Endothelial cell of umbilical vein (primary cell): ENCODE results near the gene SLC17A9. TPM values are rescaled to one million over a fixed set of nuclear protein-coding genes. Genes with fewer than 3 reads are reported as not detected.

Experiments
- BruUV-seq: library from RNA; stranded (reverse); fragments of 400-500 nt; replicated peaks from 2 replicates; lab custom pipeline; 2021; lab: Mats Ljungman, UMichigan
- CTCF ChIA-PET: fragments of 300-600, 350-600 bp; sonication (Branson Sonifier 250); formaldehyde crosslinking; loops from one replicate; lab custom pipeline; 2021; ENCODE audit warnings: antibody characterized with exemption, inconsistent platforms; lab: Charles Lee
- POLR2A ChIA-PET: fragments of 300-600, 350-600 bp; sonication (Branson Sonifier 250); formaldehyde crosslinking; loops from one replicate; lab custom pipeline; 2021; ENCODE audit warnings: antibody characterized with exemption, inconsistent platforms; lab: Charles Lee
- DNase-seq: peaks from one replicate; pipeline ENCODE4 v3.0.0-alpha.2; 2011; ENCODE audit warnings: low read depth, low spot score
- FAIRE-seq: peaks from 2 replicates; lab custom pipeline; 2011; peaks lifted over from hg19 to GRCh38; lab: Jason Lieb, UNC
- H2AFZ ChIP-seq: 2 replicates; pipeline ENCODE4 v1.6.0; 2012; ENCODE audit warnings: low read depth, low read length, control low read depth, inconsistent platforms
- H3K27ac ChIP-seq: 2 replicates; pipeline ENCODE4 v1.5.1; 2011; ENCODE audit warnings: low read depth, mild to moderate bottlenecking, control low read depth, low read length, moderate library complexity; ENCODE audit not compliant: insufficient read depth
- H3K27me3 ChIP-seq, 2 experiments: 2 replicates each; pipeline versions ENCODE4 v1.6.0 to v1.6.1; 2011; ENCODE audit warnings: low read length in 2 of 2, mixed read lengths in 1 of 2; ENCODE audit not compliant: control insufficient read depth in 2 of 2, insufficient read depth in 2 of 2
- H3K36me3 ChIP-seq, 2 experiments: 2 replicates in 1 of 2; 3 replicates in 1 of 2; pipeline ENCODE4 v1.5.1; 2011; ENCODE audit warnings: low read length in 2 of 2, mild to moderate bottlenecking in 1 of 2, moderate library complexity in 1 of 2; ENCODE audit not compliant: control insufficient read depth in 2 of 2, insufficient read depth in 2 of 2; ENCODE audit errors: extremely low read depth in 1 of 2
- H3K4me1 ChIP-seq: 3 replicates; pipeline ENCODE4 v1.5.1; 2011; ENCODE audit warnings: mild to moderate bottlenecking, low read length; ENCODE audit not compliant: control insufficient read depth, insufficient read depth; ENCODE audit errors: extremely low read depth
- H3K4me2 ChIP-seq: 2 replicates; pipeline ENCODE4 v1.6.1; 2011; ENCODE audit warnings: low read length, control low read depth, mixed read lengths; ENCODE audit not compliant: insufficient read depth
- H3K4me3 ChIP-seq, 3 experiments: fragments of 200-600 bp in 1 of 3; sonication (generic), shearing (Covaris generic) in 1 of 3; replicated peaks in 1 of 3; 2 replicates each; pipeline ENCODE4 v1.5.1; 2011 to 2016; ENCODE audit warnings: control low read depth in 3 of 3, low read length in 3 of 3, mild to moderate bottlenecking in 2 of 3, inconsistent platforms in 1 of 3, low read depth in 1 of 3, moderate library complexity in 1 of 3; ENCODE audit not compliant: insufficient read depth in 1 of 3
- H3K79me2 ChIP-seq: 2 replicates; pipeline ENCODE4 v1.6.0; 2012; ENCODE audit warnings: low read length, inconsistent platforms; ENCODE audit not compliant: control insufficient read depth, insufficient read depth
- H3K9ac ChIP-seq: replicated peaks from 2 replicates; pipeline ENCODE3; 2011; ENCODE audit warnings: low read length, control low read depth; ENCODE audit not compliant: insufficient read depth; ENCODE audit errors: extremely low read depth
- H3K9me1 ChIP-seq: replicated peaks from 3 replicates; pipeline ENCODE4 v1.6.0; 2011; ENCODE audit warnings: mild to moderate bottlenecking, low read length; ENCODE audit not compliant: control insufficient read depth, insufficient read depth; ENCODE audit errors: extremely low read depth
- H3K9me3 ChIP-seq: replicated peaks from 2 replicates; pipeline ENCODE4 v1.5.1; 2012; ENCODE audit warnings: low read length, inconsistent platforms; ENCODE audit not compliant: control insufficient read depth, insufficient read depth
- H4K20me1 ChIP-seq: replicated peaks from 2 replicates; pipeline ENCODE3; 2011; ENCODE audit warnings: mild to moderate bottlenecking, low read length; ENCODE audit not compliant: control insufficient read depth, insufficient read depth; ENCODE audit errors: extremely low read depth
- CTCF ChIP-seq, 2 donors: IDR thresholded peaks; 1 replicate in 1 of 2; 2 replicates in 1 of 2; pipeline ENCODE4 v1.5.1; 2011; ENCODE audit warnings: low read length in 2 of 2, mild to moderate bottlenecking in 2 of 2, moderate library complexity in 2 of 2, control low read depth in 1 of 2, inconsistent platforms in 1 of 2, low read depth in 1 of 2; ENCODE audit not compliant: insufficient read depth in 1 of 2; ENCODE audit errors: extremely low read depth in 1 of 2
- EZH2 ChIP-seq: IDR thresholded peaks from 2 replicates; pipeline ENCODE4 v1.6.1; 2012; ENCODE audit warnings: borderline replicate concordance, low read depth, mild to moderate bottlenecking, moderate library complexity, low read length, inconsistent platforms; ENCODE audit not compliant: severe bottlenecking
- FOS ChIP-seq: IDR thresholded peaks from 2 replicates; pipeline ENCODE4 v1.6.1; 2011; ENCODE audit warnings: mild to moderate bottlenecking, low read length, moderate library complexity, borderline replicate concordance; ENCODE audit not compliant: insufficient read depth
- GATA2 ChIP-seq: IDR thresholded peaks from 2 replicates; pipeline ENCODE4 v1.7.0; 2011; ENCODE audit warnings: low read depth, mild to moderate bottlenecking, moderate library complexity, mixed read lengths, low read length; ENCODE audit not compliant: insufficient read length, insufficient read depth
- JUN ChIP-seq: IDR thresholded peaks from 2 replicates; pipeline ENCODE4 v1.6.1; 2011; ENCODE audit warnings: borderline replicate concordance, low read depth; ENCODE audit not compliant: insufficient read length, insufficient read depth
- MAX ChIP-seq: IDR thresholded peaks from 2 replicates; pipeline ENCODE4 v1.6.1; 2011; ENCODE audit not compliant: insufficient read depth, insufficient read length
- MYC ChIP-seq: IDR thresholded peaks from one replicate; pipeline ENCODE4 v1.6.1; 2011; ENCODE audit warnings: mild to moderate bottlenecking, low read depth, low read length
- POLR2A ChIP-seq: IDR thresholded peaks from 2 replicates; pipeline ENCODE4 v1.6.1; 2012; ENCODE audit warnings: low read depth, mild to moderate bottlenecking, control low read depth, low read length
- POLR2AphosphoS5 ChIP-seq: IDR thresholded peaks from 2 replicates; pipeline ENCODE4 v1.6.1; 2012; ENCODE audit warnings: low read depth, mild to moderate bottlenecking, control low read depth, low read length, moderate library complexity; ENCODE audit not compliant: insufficient read depth
- dilution Hi-C: fragments of 300-500 bp; cut with MboI; formaldehyde crosslinking; loops from one replicate; pipeline ENCODE4 v1.15.0; 2019; ENCODE audit warnings: low sequenced_read_pairs; ENCODE audit not compliant: extremely low pct_ligation_motif_present
- intact Hi-C: fragments of 100-400 bp; cut with micrococcal nuclease; formaldehyde crosslinking; loops from one replicate; pipeline ENCODE4 v1.10.0; 2022
- polyA plus RNA-seq, 4 experiments: library from polyadenylated mRNA; depleted of rRNA in 3 of 4; stranded (reverse) in 3 of 4; unstranded in 1 of 4; fragments of >200 nt; gene quantifications; 2 replicates each; pipeline versions ENCODE4 v1.2.1 to v1.2.3, GENCODE V29; 2011 to 2012; ENCODE audit warnings: missing spikeins in 1 of 4
- total RNA-seq: library from RNA; stranded (reverse); gene quantifications from 2 replicates; pipeline ENCODE4 v1.2.3, GENCODE V29; 2021

Gene SLC17A9
- total and polyA plus RNA-seq, 2 donors (not counting 3 experiments of a cell fraction or from before 2014, with no cell fraction given): 38.2 to 44.5 TPM

GRCh38 chr20:62943396-62943795 lies 9.1 kb upstream of the SLC17A9 start:
- H3K36me3 ChIP-seq: peaks cover 8 to 33% of the 10 kb centered on the region in 2 experiments
- H3K9me3 ChIP-seq: no peaks in the 10 kb centered on the region
- H3K79me2 ChIP-seq: peaks cover 35% of the 10 kb centered on the region
- TF ChIP-seq JUN (no peak), MYC (no peak), GATA2 (no peak), FOS (no peak), POLR2AphosphoS5 (no peak), EZH2 (no peak), CTCF (IDR thresholded peaks at IDR 0.05; ENCODE audit: extremely low read depth in 1 of 2, insufficient read depth in 1 of 2, low read depth in 1 of 2, low read length in 2 of 2) (no peak), POLR2A (no peak), MAX (no peak)
- intact Hi-C loops: no loop called here
- no peak overlapping the region for H3K27ac ChIP-seq
- dilution Hi-C loops: no loop called here
- peaks cover 6% of the 10 kb centered on the region for H3K4me1 ChIP-seq
- FAIRE-seq: no peak
- no peaks in the 10 kb centered on the region for H3K9me1 ChIP-seq
- BruUV-seq: no TSS peak
- H3K4me3 ChIP-seq: no peak overlapping the region
- H3K27me3 ChIP-seq: no peaks in the 10 kb centered on the region
- H3K9ac ChIP-seq: no peak overlapping the region
- H2AFZ ChIP-seq: no peak overlapping the region
- no peaks in the 10 kb centered on the region for H4K20me1 ChIP-seq
- no peak for DNase-seq
- no peak overlapping the region for H3K4me2 ChIP-seq
- POLR2A ChIA-PET: no interaction called here
- CTCF ChIA-PET: no interaction called here
